GM12873 (cell line): ENCODE results near the gene TRAF3.

Source experiments
- TF ChIP-seq, protein P1 (sequence below): IDR thresholded peaks from 2 replicates; pipeline ENCODE4 v1.5.1; 2012; ENCODE audit warnings: low read depth, mild to moderate bottlenecking, moderate library complexity, low read length, control low read depth; ENCODE audit not compliant: insufficient read depth; ENCODE audit errors: missing control alignments

TRAF3 gene

DNA sequence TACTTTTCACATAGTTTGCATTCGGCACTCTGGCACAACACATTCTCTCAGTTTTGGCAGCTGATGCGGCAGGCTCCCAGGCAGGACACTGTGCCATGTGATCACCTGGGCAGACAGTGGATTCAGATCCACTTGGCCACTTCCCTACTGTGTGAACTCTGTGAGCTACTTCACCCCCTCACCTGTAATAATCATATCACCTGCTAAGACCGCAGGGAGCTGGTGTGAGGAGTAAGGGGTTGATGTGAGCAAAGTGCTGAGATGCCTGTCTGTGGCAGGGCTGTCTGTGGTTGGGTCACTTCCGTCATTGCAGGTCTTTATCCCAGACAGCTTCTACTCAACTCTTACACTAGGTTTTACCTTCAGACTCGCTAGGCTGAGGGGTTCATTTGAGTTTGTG lies 94.8 kb downstream of the TRAF3 start:
- TF ChIP-seq, protein P1, sequence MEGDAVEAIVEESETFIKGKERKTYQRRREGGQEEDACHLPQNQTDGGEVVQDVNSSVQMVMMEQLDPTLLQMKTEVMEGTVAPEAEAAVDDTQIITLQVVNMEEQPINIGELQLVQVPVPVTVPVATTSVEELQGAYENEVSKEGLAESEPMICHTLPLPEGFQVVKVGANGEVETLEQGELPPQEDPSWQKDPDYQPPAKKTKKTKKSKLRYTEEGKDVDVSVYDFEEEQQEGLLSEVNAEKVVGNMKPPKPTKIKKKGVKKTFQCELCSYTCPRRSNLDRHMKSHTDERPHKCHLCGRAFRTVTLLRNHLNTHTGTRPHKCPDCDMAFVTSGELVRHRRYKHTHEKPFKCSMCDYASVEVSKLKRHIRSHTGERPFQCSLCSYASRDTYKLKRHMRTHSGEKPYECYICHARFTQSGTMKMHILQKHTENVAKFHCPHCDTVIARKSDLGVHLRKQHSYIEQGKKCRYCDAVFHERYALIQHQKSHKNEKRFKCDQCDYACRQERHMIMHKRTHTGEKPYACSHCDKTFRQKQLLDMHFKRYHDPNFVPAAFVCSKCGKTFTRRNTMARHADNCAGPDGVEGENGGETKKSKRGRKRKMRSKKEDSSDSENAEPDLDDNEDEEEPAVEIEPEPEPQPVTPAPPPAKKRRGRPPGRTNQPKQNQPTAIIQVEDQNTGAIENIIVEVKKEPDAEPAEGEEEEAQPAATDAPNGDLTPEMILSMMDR = no peak

DNA sequence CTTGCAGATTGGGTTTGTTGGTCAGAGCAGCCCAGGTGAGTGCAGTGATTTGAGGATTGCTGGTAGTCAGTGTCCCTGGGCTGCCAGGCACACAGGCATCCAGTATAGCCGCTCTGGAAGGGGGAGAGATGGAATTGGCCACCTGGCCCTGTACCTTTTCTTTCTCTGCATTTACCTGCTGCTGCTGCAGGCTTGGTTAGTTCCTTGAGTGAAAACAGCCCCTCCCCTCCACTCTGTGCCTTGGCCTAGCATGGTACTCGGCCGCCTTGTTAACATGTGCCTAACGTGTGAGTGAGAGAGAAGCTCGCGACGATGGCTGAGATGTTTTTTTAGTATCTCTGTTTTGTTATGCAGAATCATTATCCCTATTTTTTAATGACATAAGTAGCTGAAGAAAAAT lies 95.9 kb downstream of the TRAF3 start:
- TF ChIP-seq, protein P1 = no peak

DNA sequence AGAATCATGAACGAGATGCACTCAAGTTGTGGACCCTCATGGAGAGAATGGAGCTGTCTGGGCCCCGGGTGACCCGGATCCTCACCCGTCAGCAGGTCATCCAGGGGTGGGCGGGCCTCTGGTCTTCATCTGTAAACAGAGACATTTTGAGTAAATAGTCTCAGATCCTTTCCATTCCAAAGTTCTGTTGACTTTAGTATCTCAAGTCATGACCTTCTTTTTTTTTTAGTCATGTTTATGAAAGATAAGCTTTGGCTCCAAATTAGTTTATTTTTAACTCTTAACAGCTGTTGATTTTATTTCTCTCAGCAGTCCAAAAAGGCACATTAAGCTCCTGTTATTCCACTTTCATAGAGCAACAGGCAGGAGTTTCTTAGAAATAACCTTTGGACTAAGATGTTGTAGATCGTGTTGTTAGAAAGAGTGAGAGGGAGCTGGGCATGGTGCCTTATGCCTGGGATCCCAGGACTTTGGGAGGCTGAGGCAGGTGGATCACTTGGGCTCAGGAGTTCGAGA lies 96.4 kb downstream of the TRAF3 start:
- TF ChIP-seq, protein P1 = no peak

DNA sequence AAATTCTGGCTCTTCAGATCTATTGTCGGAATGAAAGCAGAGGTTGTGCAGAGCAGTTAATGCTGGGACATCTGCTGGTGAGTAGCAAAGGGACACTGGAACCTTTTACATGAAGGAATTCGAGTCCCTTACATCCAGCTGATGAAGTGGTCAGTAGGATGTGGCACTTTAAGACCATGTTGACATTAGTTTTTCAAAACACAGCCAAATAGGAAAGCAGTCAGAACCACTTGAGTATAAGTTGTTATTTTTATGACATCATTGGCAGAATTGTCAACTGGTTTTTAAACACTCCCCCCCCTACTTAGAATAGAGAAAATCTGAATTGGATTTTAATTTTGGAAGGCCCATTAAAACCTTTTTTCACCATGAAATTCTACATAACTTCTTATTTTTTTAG lies 98.4 kb downstream of the TRAF3 start:
- TF ChIP-seq, protein P1 = no peak

DNA sequence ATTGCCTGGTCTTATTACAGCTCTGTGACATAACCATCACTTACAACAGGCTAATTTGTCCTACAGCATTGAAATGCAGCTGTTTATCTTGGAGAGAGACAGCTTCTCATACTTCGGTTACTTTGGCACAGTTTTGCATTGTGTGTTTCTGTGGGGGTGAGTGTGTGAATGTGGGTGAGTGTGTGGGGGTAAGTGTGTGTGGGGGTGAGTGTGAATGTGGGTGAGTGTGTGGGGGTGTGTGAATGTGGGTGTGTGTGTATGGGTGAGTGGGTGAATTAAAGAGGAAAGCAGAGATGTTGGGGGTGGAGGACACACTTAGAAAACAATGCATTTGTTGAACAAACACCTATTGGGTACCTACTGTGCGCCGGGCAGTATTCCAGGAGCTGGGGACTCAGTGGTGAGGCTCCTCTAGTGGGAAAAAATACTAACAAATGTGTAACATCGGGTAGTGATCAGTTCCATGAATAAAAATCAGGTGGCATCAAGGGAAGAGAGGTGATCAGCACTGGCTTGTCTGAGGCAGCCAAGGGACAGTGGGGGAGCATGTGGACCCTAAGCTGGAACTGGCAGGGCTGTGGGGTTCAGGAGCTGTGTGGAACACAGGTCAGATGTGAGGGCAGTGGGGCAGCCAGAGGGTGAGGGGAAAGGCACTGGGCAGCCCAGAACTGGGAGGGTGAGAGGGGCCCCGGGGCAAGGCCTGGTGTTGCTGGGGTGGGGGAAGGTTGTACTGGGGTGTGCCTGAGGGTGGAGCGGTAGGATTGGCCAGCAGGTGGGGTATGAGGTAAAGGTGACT lies 101.1 kb downstream of the TRAF3 start:
- TF ChIP-seq, protein P1 = peak; percentile 29

DNA sequence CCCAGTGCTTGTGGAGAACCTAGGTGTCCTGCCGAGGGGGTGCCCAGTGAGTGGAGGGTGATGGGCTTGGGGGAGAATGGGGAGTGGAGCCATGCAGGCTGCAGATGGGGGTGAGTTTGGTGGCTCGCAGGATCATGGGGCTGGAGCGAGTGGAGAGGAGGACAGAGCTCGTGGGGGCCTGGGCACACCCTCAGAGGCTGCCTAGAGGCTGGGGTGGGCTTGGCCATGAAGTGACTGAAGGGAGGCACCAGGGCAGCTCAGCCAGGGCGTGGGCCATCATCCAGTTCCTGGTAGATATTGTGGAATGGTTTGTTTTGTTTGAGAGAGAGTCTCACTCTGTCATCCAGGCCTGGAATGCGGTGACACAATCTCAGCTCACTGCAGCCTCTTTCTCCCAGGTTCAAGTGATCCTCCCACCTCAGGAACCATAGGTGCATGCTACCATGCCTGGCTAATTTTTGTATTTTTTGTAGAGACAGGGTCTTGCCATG lies 101.8 kb downstream of the TRAF3 start:
- TF ChIP-seq, protein P1 = no peak

DNA sequence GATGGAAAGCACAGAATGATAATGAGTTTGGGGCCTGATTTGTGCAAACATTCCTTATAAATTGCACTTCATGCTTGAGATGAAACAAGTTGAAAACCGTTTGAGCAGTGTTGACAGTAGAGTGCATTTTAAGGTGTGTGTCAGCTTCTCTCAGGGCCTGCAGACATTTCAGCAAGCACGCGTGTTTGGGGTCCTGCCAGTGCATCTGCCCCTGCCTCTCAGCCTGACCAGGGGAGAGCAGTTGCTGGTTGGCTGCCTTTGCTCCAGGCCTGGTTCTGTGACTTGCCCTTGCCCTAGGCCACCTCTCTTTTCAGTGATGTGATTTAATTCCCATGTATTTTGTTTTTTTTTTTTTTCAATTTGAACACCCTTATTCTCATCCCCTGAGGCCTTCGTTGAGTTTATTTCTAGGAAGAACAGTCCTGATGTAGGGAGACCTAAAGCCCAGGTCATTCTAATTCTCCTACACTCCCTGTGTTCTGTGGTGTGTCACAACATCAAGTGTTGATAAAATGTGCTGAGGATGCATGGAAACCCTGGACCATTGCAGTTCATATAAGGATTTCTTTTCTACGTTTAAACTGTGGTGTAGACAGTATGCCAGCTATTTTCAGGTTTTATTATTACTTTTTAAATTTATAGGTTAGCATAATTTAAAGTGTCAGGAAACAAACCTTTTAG lies 105.1 kb downstream of the TRAF3 start:
- TF ChIP-seq, protein P1 = no peak
